Small intestine (tissue), 7 donors: ENCODE data around the gene FREM2. TPM values are rescaled to one million over a fixed set of nuclear protein-coding genes. Genes with fewer than 3 reads are reported as not detected.

Experiments used
- DNase-seq, 2 donors: peaks; one replicate each; pipeline versions ENCODE4 v3.0.0 to v3.0.0-alpha.2; 2013
- FAIRE-seq: peaks from 2 replicates; lab custom pipeline; 2012; peaks lifted over from hg19 to GRCh38; lab: Jason Lieb, UNC
- H3K27ac ChIP-seq, 3 donors: one replicate each; pipeline ENCODE4 v1.5.1; 2013; ENCODE audit warnings: low read length in 2 of 3, mild to moderate bottlenecking in 2 of 3, control low read depth in 1 of 3, inconsistent platforms in 1 of 3, low read depth in 1 of 3, moderate library complexity in 1 of 3
- H3K27me3 ChIP-seq, 3 donors: one replicate each; pipeline ENCODE4 v1.6.1; 2013; ENCODE audit warnings: low read length in 3 of 3, inconsistent platforms in 1 of 3; ENCODE audit not compliant: control insufficient read depth in 3 of 3, insufficient read depth in 3 of 3
- H3K36me3 ChIP-seq, 3 donors: one replicate each; pipeline ENCODE4 v1.6.1; 2013; ENCODE audit warnings: low read length in 3 of 3, inconsistent platforms in 1 of 3, low read depth in 1 of 3, mild to moderate bottlenecking in 1 of 3, moderate library complexity in 1 of 3; ENCODE audit not compliant: control insufficient read depth in 3 of 3, insufficient read depth in 2 of 3
- H3K4me1 ChIP-seq, 3 donors: one replicate each; pipeline ENCODE4 v1.6.1; 2013; ENCODE audit warnings: low read length in 2 of 3, inconsistent platforms in 1 of 3, low read depth in 1 of 3, mild to moderate bottlenecking in 1 of 3, moderate library complexity in 1 of 3; ENCODE audit not compliant: control insufficient read depth in 3 of 3, insufficient read depth in 2 of 3
- H3K4me3 ChIP-seq, 3 donors: one replicate each; pipeline ENCODE4 v1.5.1; 2013; ENCODE audit warnings: low read length in 3 of 3, control low read depth in 1 of 3, inconsistent platforms in 1 of 3, low read depth in 1 of 3, mild to moderate bottlenecking in 1 of 3, moderate library complexity in 1 of 3
- H3K9me3 ChIP-seq, 2 donors: one replicate each; pipeline ENCODE4 v1.6.1; 2013; ENCODE audit warnings: low read depth in 1 of 2, low read length in 1 of 2; ENCODE audit not compliant: control insufficient read depth in 2 of 2, insufficient read depth in 1 of 2
- WGBS, 3 donors: extraction: QIAGEN DNeasy Blood & Tissue Kit; methylation state at CpG; one replicate each; pipeline ENCODE4 v1.1.7; 2013; 5-methylcytosine and 5-hydroxymethylcytosine counted together
- polyA plus RNA-seq, 4 donors: library from polyadenylated mRNA; stranded (reverse) in 3 of 4; unstranded in 1 of 4; fragments of 200-250 nt in 3 of 4; fragments of 120-200 nt in 1 of 4; gene quantifications; one replicate each; pipeline versions ENCODE4 v1.2.1 to v1.2.3, GENCODE V29; 2013
- donor health status: healthy with polysubstance abuse.
- donor health status: control.
- donor health status: control.
- donor health status: Bipolar disorder and iron deficiency.
- donor health status: healthy.

Gene FREM2
- polyA plus RNA-seq, 4 donors, result 0.10 to 9.1 TPM; not detected in 2

GRCh38 chr13:38880397-38880796 is 193.5 kb downstream of the FREM2 start:
- Histone ChIP-seq H3K36me3 (peaks cover 0 to 3% (median 0%) of the 10 kb centered on the region in 3 donors), H3K4me1 (peaks cover 0 to 18% (median 0%) of the 10 kb centered on the region in 3 donors), H3K27me3 (no peaks in the 10 kb centered on the region), H3K27ac (no peak overlapping the region), H3K4me3 (no peak overlapping the region), H3K9me3 (no peaks in the 10 kb centered on the region)
- DNase-seq (no peak), FAIRE-seq (no peak)
- 84 to 89% (median 88%) methylated on average over 5 of the region's 5 CpGs for WGBS, 3 donors

- no peak for FAIRE-seq
- Histone ChIP-seq H3K27ac (no peak overlapping the region), H3K4me3 (no peak overlapping the region), H3K36me3 (peaks cover 0 to 3% (median 0%) of the 10 kb centered on the region in 3 donors), H3K9me3 (no peaks in the 10 kb centered on the region), H3K27me3 (no peaks in the 10 kb centered on the region), H3K4me1 (peaks cover 0 to 10% (median 0%) of the 10 kb centered on the region in 3 donors)
- 42 to 62% (median 61%) methylated on average over 2 of the region's 2 CpGs for WGBS, 3 donors
- DNase-seq, result no peak
Measured at GRCh38 chr13:38883783-38884182, 196.9 kb downstream of the FREM2 start.

- no peaks in the 10 kb centered on the region for H3K27me3 ChIP-seq
- no peaks in the 10 kb centered on the region for H3K9me3 ChIP-seq
- FAIRE-seq, result no peak
- H3K4me1 ChIP-seq, result peaks cover 0 to 3% (median 0%) of the 10 kb centered on the region in 3 donors
- H3K27ac ChIP-seq, result no peak overlapping the region
- H3K36me3 ChIP-seq, result no peaks in the 10 kb centered on the region
- 73 to 76% (median 74%) methylated on average over 4 of the region's 4 CpGs for WGBS, 3 donors
- DNase-seq, result no peak
- H3K4me3 ChIP-seq, result no peak overlapping the region
Measured at GRCh38 chr13:38888309-38888708, 201.4 kb downstream of the FREM2 start.

GRCh38 chr13:38895075-38895474 is 208.2 kb downstream of the FREM2 start:
- WGBS, 3 donors, result 79 to 86% (median 81%) methylated on average over 1 of the region's 1 CpG

GRCh38 chr13:38897521-38897920 is 210.6 kb downstream of the FREM2 start:
- Histone ChIP-seq H3K36me3 (no peaks in the 10 kb centered on the region), H3K4me3 (no peak overlapping the region), H3K27me3 (no peaks in the 10 kb centered on the region), H3K9me3 (peaks cover 0 to 5% of the 10 kb centered on the region in 2 donors), H3K4me1 (peaks cover 0 to 3% (median 0%) of the 10 kb centered on the region in 3 donors), H3K27ac (no peak overlapping the region)
- no peak for FAIRE-seq
- 64 to 79% (median 64%) methylated on average over 6 of the region's 6 CpGs for WGBS, 3 donors
- DNase-seq, result peak in 1 of 2 donors; percentile 33

More at GRCh38 chr13:38895075-38895474, 208.2 kb downstream of the FREM2 start:
- FAIRE-seq (no peak), DNase-seq (no peak)
- peaks cover 0 to 3% (median 0%) of the 10 kb centered on the region in 3 donors for H3K4me1 ChIP-seq
- peaks cover 0 to 5% of the 10 kb centered on the region in 2 donors for H3K9me3 ChIP-seq
- H3K36me3 ChIP-seq, result no peaks in the 10 kb centered on the region
- H3K27ac ChIP-seq, result no peak overlapping the region
- H3K4me3 ChIP-seq, result no peak overlapping the region
- no peaks in the 10 kb centered on the region for H3K27me3 ChIP-seq

GRCh38 chr13:38898481-38898880 is 211.6 kb downstream of the FREM2 start:
- H3K4me1 ChIP-seq, result peaks cover 0 to 3% (median 0%) of the 10 kb centered on the region in 3 donors
- H3K27ac ChIP-seq, result no peak overlapping the region
- no peak for DNase-seq
- H3K36me3 ChIP-seq, result no peaks in the 10 kb centered on the region
- peaks cover 0 to 5% of the 10 kb centered on the region in 2 donors for H3K9me3 ChIP-seq
- WGBS, 3 donors, result 58 to 69% (median 65%) methylated on average over 2 of the region's 2 CpGs
- no peak overlapping the region for H3K4me3 ChIP-seq
- no peak for FAIRE-seq
- no peaks in the 10 kb centered on the region for H3K27me3 ChIP-seq

- FAIRE-seq (no peak), DNase-seq (no peak)
- Histone ChIP-seq H3K4me3 (no peak overlapping the region), H3K27ac (no peak overlapping the region), H3K36me3 (no peaks in the 10 kb centered on the region), H3K9me3 (peaks cover 0 to 1% of the 10 kb centered on the region in 2 donors), H3K27me3 (no peaks in the 10 kb centered on the region), H3K4me1 (peaks cover 0 to 3% (median 0%) of the 10 kb centered on the region in 3 donors)
- 73 to 81% (median 73%) methylated on average over 4 of the region's 4 CpGs for WGBS, 3 donors
Measured at GRCh38 chr13:38899571-38899970, 212.7 kb downstream of the FREM2 start.

GRCh38 chr13:38900188-38900587 is 213.3 kb downstream of the FREM2 start:
- Histone ChIP-seq H3K27me3 (no peaks in the 10 kb centered on the region), H3K9me3 (no peaks in the 10 kb centered on the region), H3K36me3 (no peaks in the 10 kb centered on the region), H3K4me1 (peaks cover 0 to 3% (median 0%) of the 10 kb centered on the region in 3 donors), H3K4me3 (no peak overlapping the region), H3K27ac (no peak overlapping the region)
- FAIRE-seq (no peak), DNase-seq (no peak)
- WGBS, 3 donors, result 76 to 84% (median 83%) methylated on average over 3 of the region's 3 CpGs

- no peak for FAIRE-seq
- 31 to 63% (median 45%) methylated on average over 1 of the region's 1 CpG for WGBS, 3 donors
- no peak overlapping the region for H3K27ac ChIP-seq
Measured at GRCh38 chr13:38902551-38902950, 215.7 kb downstream of the FREM2 start.

More at GRCh38 chr13:38902551-38902950, 215.7 kb downstream of the FREM2 start:
- no peaks in the 10 kb centered on the region for H3K9me3 ChIP-seq
- no peak for DNase-seq
- no peak overlapping the region for H3K4me3 ChIP-seq
- H3K4me1 ChIP-seq, result peaks cover 0 to 3% (median 0%) of the 10 kb centered on the region in 3 donors
- H3K27me3 ChIP-seq, result no peaks in the 10 kb centered on the region
- H3K36me3 ChIP-seq, result no peaks in the 10 kb centered on the region
